HEK293 (cell line): Measurements from ENCODE around the gene MAGEB3.

Experiments
- CTCF ChIA-PET: fragments of 350-600 bp; formaldehyde crosslinking; extraction: SDS; loops from one replicate; lab custom pipeline; 2021; ENCODE audit warnings: antibody characterized with exemption; lab: Yijun Ruan, JAX
- POLR2A ChIA-PET: fragments of 300-600 bp; formaldehyde crosslinking; extraction: SDS; loops from one replicate; lab custom pipeline; 2020; ENCODE audit warnings: antibody characterized with exemption, inconsistent platforms; lab: Yijun Ruan, JAX
- H3K27ac ChIP-seq: fragments of 200-500 bp; sonication (Bioruptor generic); 2 replicates; pipeline ENCODE4 v1.5.1; 2014; ENCODE audit warnings: low read depth, low read length, control low read depth, inconsistent platforms; ENCODE audit errors: extremely low read depth
- H3K36me3 ChIP-seq, 2 experiments: fragments of 200-500 bp in 1 of 2; sonication (Bioruptor generic) in 1 of 2; 1 replicate in 1 of 2; 2 replicates in 1 of 2; pipeline ENCODE4 v1.5.1; 2014 to 2017; ENCODE audit warnings: inconsistent platforms in 2 of 2, low read length in 2 of 2; ENCODE audit not compliant: control insufficient read depth in 2 of 2, insufficient read depth in 1 of 2
- H3K4me1 ChIP-seq: fragments of 200-500 bp; sonication (Bioruptor generic); 2 replicates; pipeline ENCODE4 v1.5.1; 2014; ENCODE audit warnings: mild to moderate bottlenecking, low read length, inconsistent platforms; ENCODE audit not compliant: control insufficient read depth, insufficient read depth
- H3K4me3 ChIP-seq: 2 replicates; pipeline ENCODE4 v1.5.1; 2011; ENCODE audit warnings: low read depth, mild to moderate bottlenecking, control low read depth, low read length, moderate library complexity
- H3K9me3 ChIP-seq: fragments of 200-500 bp; sonication (Bioruptor generic); 2 replicates; pipeline ENCODE4 v1.5.1; 2014; ENCODE audit warnings: low read depth, low read length, inconsistent platforms; ENCODE audit not compliant: control insufficient read depth, insufficient read depth
- INSM2 ChIP-seq: fragments of 450-650 bp; formaldehyde crosslinking; IDR thresholded peaks from 2 replicates; pipeline ENCODE4 v1.5.1; 2016; ENCODE audit warnings: missing biosample characterization, missing genetic modification characterization
- MYNN ChIP-seq: fragments of 450-650 bp; formaldehyde crosslinking; IDR thresholded peaks from 2 replicates; pipeline ENCODE4 v1.5.1; 2016; ENCODE audit warnings: missing biosample characterization, missing genetic modification characterization, borderline replicate concordance
- RBAK ChIP-seq: fragments of 450-650 bp; formaldehyde crosslinking; IDR thresholded peaks from 2 replicates; pipeline ENCODE4 v1.5.1; 2016; ENCODE audit warnings: missing biosample characterization, missing genetic modification characterization
- SP7 ChIP-seq: fragments of 450-650 bp; formaldehyde crosslinking; IDR thresholded peaks from 2 replicates; pipeline ENCODE4 v1.5.1; 2016; ENCODE audit warnings: missing biosample characterization, missing genetic modification characterization
- TCF7L2 ChIP-seq: IDR thresholded peaks from 2 replicates; pipeline ENCODE4 v1.6.1; 2011; ENCODE audit warnings: low read depth, mild to moderate bottlenecking, inconsistent platforms, low read length, moderate library complexity, borderline replicate concordance
- ZBTB11 ChIP-seq: fragments of 450-650 bp; formaldehyde crosslinking; conservative IDR thresholded peaks from 2 replicates; pipeline ENCODE4 v1.5.1; 2016; ENCODE audit warnings: low read depth, missing biosample characterization, missing genetic modification characterization
- ZNF157 ChIP-seq: fragments of 450-650 bp; formaldehyde crosslinking; IDR thresholded peaks from 2 replicates; pipeline ENCODE4 v1.5.1; 2016; ENCODE audit warnings: missing biosample characterization, missing genetic modification characterization
- ZNF48 ChIP-seq: fragments of 450-650 bp; formaldehyde crosslinking; IDR thresholded peaks from 2 replicates; pipeline ENCODE4 v1.5.1; 2016; ENCODE audit warnings: missing biosample characterization, missing genetic modification characterization
- ZNF513 ChIP-seq: fragments of 450-650 bp; IDR thresholded peaks from 2 replicates; pipeline ENCODE4 v1.5.1; 2018; ENCODE audit warnings: missing biosample characterization, missing genetic modification characterization
- ZNF530 ChIP-seq: fragments of 450-650 bp; formaldehyde crosslinking; IDR thresholded peaks from 2 replicates; pipeline ENCODE4 v1.5.1; 2016; ENCODE audit warnings: low read depth, missing biosample characterization, missing genetic modification characterization
- ZNF548 ChIP-seq: fragments of 450-650 bp; formaldehyde crosslinking; IDR thresholded peaks from 2 replicates; pipeline ENCODE4 v1.5.1; 2016; ENCODE audit warnings: missing biosample characterization, missing genetic modification characterization
- ZNF555 ChIP-seq: fragments of 450-650 bp; formaldehyde crosslinking; conservative IDR thresholded peaks from 2 replicates; pipeline ENCODE4 v1.5.1; 2017; ENCODE audit warnings: missing biosample characterization, mild to moderate bottlenecking, missing genetic modification characterization, inconsistent platforms
- ZNF596 ChIP-seq: fragments of 450-650 bp; IDR thresholded peaks from 2 replicates; pipeline ENCODE4 v1.5.0; 2018; ENCODE audit warnings: missing biosample characterization, mild to moderate bottlenecking, missing genetic modification characterization, moderate library complexity
- ZNF677 ChIP-seq: fragments of 450-650 bp; IDR thresholded peaks from 2 replicates; pipeline ENCODE4 v1.5.0; 2018; ENCODE audit warnings: missing biosample characterization, mild to moderate bottlenecking, missing genetic modification characterization, moderate library complexity
- TF ChIP-seq, protein P1 (sequence below): fragments of 450-650 bp; formaldehyde crosslinking; IDR thresholded peaks from 2 replicates; pipeline ENCODE4 v1.5.1; 2016; ENCODE audit warnings: missing biosample characterization, missing genetic modification characterization, borderline replicate concordance
- TF ChIP-seq, protein P2 (sequence below): fragments of 450-650 bp; formaldehyde crosslinking; IDR thresholded peaks from 2 replicates; pipeline ENCODE4 v1.5.1; 2016; ENCODE audit warnings: missing biosample characterization, missing genetic modification characterization, borderline replicate concordance
- TF ChIP-seq, protein P3 (sequence below): fragments of 450-650 bp; formaldehyde crosslinking; IDR thresholded peaks from 2 replicates; pipeline ENCODE4 v1.5.1; 2016; ENCODE audit warnings: missing biosample characterization, missing genetic modification characterization

The MAGEB3 gene

GRCh38 chrX:30248854-30249253 lies 18.4 kb downstream of the MAGEB3 start:
- Histone ChIP-seq H3K36me3 (no peaks in the 10 kb centered on the region), H3K4me3 (no peak overlapping the region), H3K4me1 (no peaks in the 10 kb centered on the region), H3K9me3 (no peaks in the 10 kb centered on the region), H3K27ac (no peak overlapping the region)
- ChIA-PET POLR2A (no interaction called here), CTCF (no interaction called here)
- TF ChIP-seq INSM2 (tag by site-specific recombination) (no peak), ZBTB11 (tag by site-specific recombination) (no peak), TCF7L2 (no peak), RBAK (tag by site-specific recombination) (no peak), MYNN (tag by site-specific recombination) (no peak), ZNF157 (tag by site-specific recombination) (no peak), ZNF548 (no peak), ZNF677 (tag by site-specific recombination) (no peak), ZNF555 (tag by site-specific recombination) (no peak), SP7 (no peak), ZNF530 (tag by site-specific recombination) (no peak), ZNF513 (tag by site-specific recombination) (no peak), ZNF48 (no peak), ZNF596 (tag by site-specific recombination) (no peak)
- TF ChIP-seq, protein P1, sequence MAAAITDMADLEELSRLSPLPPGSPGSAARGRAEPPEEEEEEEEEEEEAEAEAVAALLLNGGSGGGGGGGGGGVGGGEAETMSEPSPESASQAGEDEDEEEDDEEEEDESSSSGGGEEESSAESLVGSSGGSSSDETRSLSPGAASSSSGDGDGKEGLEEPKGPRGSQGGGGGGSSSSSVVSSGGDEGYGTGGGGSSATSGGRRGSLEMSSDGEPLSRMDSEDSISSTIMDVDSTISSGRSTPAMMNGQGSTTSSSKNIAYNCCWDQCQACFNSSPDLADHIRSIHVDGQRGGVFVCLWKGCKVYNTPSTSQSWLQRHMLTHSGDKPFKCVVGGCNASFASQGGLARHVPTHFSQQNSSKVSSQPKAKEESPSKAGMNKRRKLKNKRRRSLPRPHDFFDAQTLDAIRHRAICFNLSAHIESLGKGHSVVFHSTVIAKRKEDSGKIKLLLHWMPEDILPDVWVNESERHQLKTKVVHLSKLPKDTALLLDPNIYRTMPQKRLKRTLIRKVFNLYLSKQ (tag by site-specific recombination) = no peak
- TF ChIP-seq, protein P2, sequence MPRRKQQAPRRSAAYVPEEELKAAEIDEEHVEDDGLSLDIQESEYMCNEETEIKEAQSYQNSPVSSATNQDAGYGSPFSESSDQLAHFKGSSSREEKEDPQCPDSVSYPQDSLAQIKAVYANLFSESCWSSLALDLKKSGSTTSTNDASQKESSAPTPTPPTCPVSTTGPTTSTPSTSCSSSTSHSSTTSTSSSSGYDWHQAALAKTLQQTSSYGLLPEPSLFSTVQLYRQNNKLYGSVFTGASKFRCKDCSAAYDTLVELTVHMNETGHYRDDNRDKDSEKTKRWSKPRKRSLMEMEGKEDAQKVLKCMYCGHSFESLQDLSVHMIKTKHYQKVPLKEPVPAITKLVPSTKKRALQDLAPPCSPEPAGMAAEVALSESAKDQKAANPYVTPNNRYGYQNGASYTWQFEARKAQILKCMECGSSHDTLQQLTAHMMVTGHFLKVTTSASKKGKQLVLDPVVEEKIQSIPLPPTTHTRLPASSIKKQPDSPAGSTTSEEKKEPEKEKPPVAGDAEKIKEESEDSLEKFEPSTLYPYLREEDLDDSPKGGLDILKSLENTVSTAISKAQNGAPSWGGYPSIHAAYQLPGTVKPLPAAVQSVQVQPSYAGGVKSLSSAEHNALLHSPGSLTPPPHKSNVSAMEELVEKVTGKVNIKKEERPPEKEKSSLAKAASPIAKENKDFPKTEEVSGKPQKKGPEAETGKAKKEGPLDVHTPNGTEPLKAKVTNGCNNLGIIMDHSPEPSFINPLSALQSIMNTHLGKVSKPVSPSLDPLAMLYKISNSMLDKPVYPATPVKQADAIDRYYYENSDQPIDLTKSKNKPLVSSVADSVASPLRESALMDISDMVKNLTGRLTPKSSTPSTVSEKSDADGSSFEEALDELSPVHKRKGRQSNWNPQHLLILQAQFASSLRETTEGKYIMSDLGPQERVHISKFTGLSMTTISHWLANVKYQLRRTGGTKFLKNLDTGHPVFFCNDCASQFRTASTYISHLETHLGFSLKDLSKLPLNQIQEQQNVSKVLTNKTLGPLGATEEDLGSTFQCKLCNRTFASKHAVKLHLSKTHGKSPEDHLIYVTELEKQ = no peak
- TF ChIP-seq, protein P3, sequence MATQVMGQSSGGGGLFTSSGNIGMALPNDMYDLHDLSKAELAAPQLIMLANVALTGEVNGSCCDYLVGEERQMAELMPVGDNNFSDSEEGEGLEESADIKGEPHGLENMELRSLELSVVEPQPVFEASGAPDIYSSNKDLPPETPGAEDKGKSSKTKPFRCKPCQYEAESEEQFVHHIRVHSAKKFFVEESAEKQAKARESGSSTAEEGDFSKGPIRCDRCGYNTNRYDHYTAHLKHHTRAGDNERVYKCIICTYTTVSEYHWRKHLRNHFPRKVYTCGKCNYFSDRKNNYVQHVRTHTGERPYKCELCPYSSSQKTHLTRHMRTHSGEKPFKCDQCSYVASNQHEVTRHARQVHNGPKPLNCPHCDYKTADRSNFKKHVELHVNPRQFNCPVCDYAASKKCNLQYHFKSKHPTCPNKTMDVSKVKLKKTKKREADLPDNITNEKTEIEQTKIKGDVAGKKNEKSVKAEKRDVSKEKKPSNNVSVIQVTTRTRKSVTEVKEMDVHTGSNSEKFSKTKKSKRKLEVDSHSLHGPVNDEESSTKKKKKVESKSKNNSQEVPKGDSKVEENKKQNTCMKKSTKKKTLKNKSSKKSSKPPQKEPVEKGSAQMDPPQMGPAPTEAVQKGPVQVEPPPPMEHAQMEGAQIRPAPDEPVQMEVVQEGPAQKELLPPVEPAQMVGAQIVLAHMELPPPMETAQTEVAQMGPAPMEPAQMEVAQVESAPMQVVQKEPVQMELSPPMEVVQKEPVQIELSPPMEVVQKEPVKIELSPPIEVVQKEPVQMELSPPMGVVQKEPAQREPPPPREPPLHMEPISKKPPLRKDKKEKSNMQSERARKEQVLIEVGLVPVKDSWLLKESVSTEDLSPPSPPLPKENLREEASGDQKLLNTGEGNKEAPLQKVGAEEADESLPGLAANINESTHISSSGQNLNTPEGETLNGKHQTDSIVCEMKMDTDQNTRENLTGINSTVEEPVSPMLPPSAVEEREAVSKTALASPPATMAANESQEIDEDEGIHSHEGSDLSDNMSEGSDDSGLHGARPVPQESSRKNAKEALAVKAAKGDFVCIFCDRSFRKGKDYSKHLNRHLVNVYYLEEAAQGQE (tag by site-specific recombination) = no peak
